HEK293 (cell line): ENCODE measurements around the gene REEP6.
A peak's percentile ranks its signal among the peaks of the same experiment; 100 is the strongest.

Experiments used
- GLIS2 ChIP-seq: fragments of 450-650 bp; formaldehyde crosslinking; IDR thresholded peaks from 2 replicates; pipeline ENCODE4 v1.5.1; 2016; ENCODE audit warnings: missing biosample characterization, missing genetic modification characterization
- HIC1 ChIP-seq: fragments of 450-650 bp; formaldehyde crosslinking; IDR thresholded peaks from 2 replicates; pipeline ENCODE4 v1.5.1; 2016; ENCODE audit warnings: missing biosample characterization, missing genetic modification characterization
- HOXD13 ChIP-seq: sonication (generic); formaldehyde crosslinking; IDR thresholded peaks from 2 replicates; pipeline ENCODE4 v1.8.0; 2022; ENCODE audit warnings: missing genetic modification reagents, borderline replicate concordance
- KLF17 ChIP-seq: fragments of 450-650 bp; formaldehyde crosslinking; IDR thresholded peaks from 2 replicates; pipeline ENCODE4 v1.5.1; 2016; ENCODE audit warnings: missing biosample characterization, missing genetic modification characterization
- KLF8 ChIP-seq: fragments of 450-650 bp; formaldehyde crosslinking; IDR thresholded peaks from 2 replicates; pipeline ENCODE4 v1.5.1; 2016; ENCODE audit warnings: missing biosample characterization, missing genetic modification characterization
- PRDM2 ChIP-seq: fragments of 450-650 bp; formaldehyde crosslinking; IDR thresholded peaks from 2 replicates; pipeline ENCODE4 v1.5.1; 2016; ENCODE audit warnings: missing biosample characterization, missing genetic modification characterization, borderline replicate concordance
- REPIN1 ChIP-seq: fragments of 450-650 bp; formaldehyde crosslinking; IDR thresholded peaks from 2 replicates; pipeline ENCODE4 v1.5.1; 2017; ENCODE audit warnings: missing biosample characterization, missing genetic modification characterization, low read depth
- SETDB1 ChIP-seq: IDR thresholded peaks from one replicate; pipeline ENCODE4 v1.6.1; 2017; ENCODE audit warnings: mild to moderate bottlenecking, low read length, moderate library complexity, mixed read lengths; ENCODE audit not compliant: insufficient read length
- SP7 ChIP-seq: fragments of 450-650 bp; formaldehyde crosslinking; IDR thresholded peaks from 2 replicates; pipeline ENCODE4 v1.5.1; 2016; ENCODE audit warnings: missing biosample characterization, missing genetic modification characterization
- ZFHX2 ChIP-seq: fragments of 450-650 bp; formaldehyde crosslinking; conservative IDR thresholded peaks from 2 replicates; pipeline ENCODE4 v1.5.1; 2016; ENCODE audit warnings: missing biosample characterization, missing genetic modification characterization
- ZFP69B ChIP-seq: fragments of 450-650 bp; formaldehyde crosslinking; IDR thresholded peaks from 2 replicates; pipeline ENCODE4 v1.5.1; 2016; ENCODE audit warnings: missing biosample characterization, missing genetic modification characterization
- ZNF114 ChIP-seq: fragments of 450-650 bp; formaldehyde crosslinking; IDR thresholded peaks from 2 replicates; pipeline ENCODE4 v1.5.0; 2017; ENCODE audit warnings: missing biosample characterization, missing genetic modification characterization
- ZNF157 ChIP-seq: fragments of 450-650 bp; formaldehyde crosslinking; IDR thresholded peaks from 2 replicates; pipeline ENCODE4 v1.5.1; 2016; ENCODE audit warnings: missing biosample characterization, missing genetic modification characterization
- ZNF169 ChIP-seq: fragments of 450-650 bp; formaldehyde crosslinking; IDR thresholded peaks from 2 replicates; pipeline ENCODE4 v1.5.1; 2016; ENCODE audit warnings: missing biosample characterization, missing genetic modification characterization
- ZNF19 ChIP-seq: fragments of 450-650 bp; formaldehyde crosslinking; IDR thresholded peaks from 2 replicates; pipeline ENCODE4; 2016; ENCODE audit warnings: missing biosample characterization, missing genetic modification characterization, low read depth
- ZNF266 ChIP-seq: fragments of 450-650 bp; formaldehyde crosslinking; IDR thresholded peaks from 2 replicates; pipeline ENCODE4 v1.5.1; 2016; ENCODE audit warnings: missing biosample characterization, missing genetic modification characterization, low read depth
- ZNF560 ChIP-seq: fragments of 450-650 bp; formaldehyde crosslinking; IDR thresholded peaks from 2 replicates; pipeline ENCODE4 v1.5.1; 2017; ENCODE audit warnings: missing biosample characterization, missing genetic modification characterization, borderline replicate concordance
- ZNF580 ChIP-seq: fragments of 450-650 bp; formaldehyde crosslinking; IDR thresholded peaks from 2 replicates; pipeline ENCODE4 v1.5.1; 2016; ENCODE audit warnings: missing biosample characterization, missing genetic modification characterization
- ZNF596 ChIP-seq: fragments of 450-650 bp; IDR thresholded peaks from 2 replicates; pipeline ENCODE4 v1.5.0; 2018; ENCODE audit warnings: missing biosample characterization, mild to moderate bottlenecking, missing genetic modification characterization, moderate library complexity
- ZNF610 ChIP-seq: fragments of 450-650 bp; formaldehyde crosslinking; IDR thresholded peaks from 2 replicates; pipeline ENCODE4 v1.5.1; 2016; ENCODE audit warnings: missing biosample characterization, missing genetic modification characterization, borderline replicate concordance
- ZNF624 ChIP-seq: fragments of 450-650 bp; formaldehyde crosslinking; IDR thresholded peaks from 2 replicates; pipeline ENCODE4 v1.5.1; 2017; ENCODE audit warnings: missing biosample characterization, missing genetic modification characterization
- ZNF639 ChIP-seq: fragments of 450-650 bp; formaldehyde crosslinking; IDR thresholded peaks from 2 replicates; pipeline ENCODE4 v1.5.1; 2016; ENCODE audit warnings: missing biosample characterization, missing genetic modification characterization
- ZNF664 ChIP-seq: fragments of 450-650 bp; formaldehyde crosslinking; IDR thresholded peaks from 2 replicates; pipeline ENCODE4 v1.5.1; 2016; ENCODE audit warnings: missing biosample characterization, missing genetic modification characterization
- ZNF677 ChIP-seq: fragments of 450-650 bp; IDR thresholded peaks from 2 replicates; pipeline ENCODE4 v1.5.0; 2018; ENCODE audit warnings: missing biosample characterization, mild to moderate bottlenecking, missing genetic modification characterization, moderate library complexity
- ZNF701 ChIP-seq: fragments of 450-650 bp; formaldehyde crosslinking; IDR thresholded peaks from 2 replicates; pipeline ENCODE4 v1.5.1; 2016; ENCODE audit warnings: missing biosample characterization, missing genetic modification characterization
- ZNF768 ChIP-seq: fragments of 450-650 bp; formaldehyde crosslinking; IDR thresholded peaks from 2 replicates; pipeline ENCODE4 v1.5.1; 2018; ENCODE audit warnings: missing biosample characterization, mild to moderate bottlenecking, missing genetic modification characterization
- ZNF785 ChIP-seq: fragments of 450-650 bp; formaldehyde crosslinking; IDR thresholded peaks from 2 replicates; pipeline ENCODE4 v1.5.1; 2016; ENCODE audit warnings: missing biosample characterization, missing genetic modification characterization
- ZNF791 ChIP-seq: fragments of 450-650 bp; formaldehyde crosslinking; IDR thresholded peaks from 2 replicates; pipeline ENCODE4 v1.5.1; 2016; ENCODE audit warnings: missing biosample characterization, missing genetic modification characterization
- ZNF837 ChIP-seq: fragments of 450-650 bp; formaldehyde crosslinking; IDR thresholded peaks from 2 replicates; pipeline ENCODE4 v1.5.1; 2016; ENCODE audit warnings: missing biosample characterization, missing genetic modification characterization
- ZSCAN23 ChIP-seq: fragments of 450-650 bp; formaldehyde crosslinking; IDR thresholded peaks from 2 replicates; pipeline ENCODE4 v1.5.1; 2016; ENCODE audit warnings: missing biosample characterization, missing genetic modification characterization
- ZSCAN30 ChIP-seq: fragments of 450-650 bp; IDR thresholded peaks from 2 replicates; pipeline ENCODE4 v1.5.1; 2018; ENCODE audit warnings: missing biosample characterization, mild to moderate bottlenecking, missing genetic modification characterization, moderate library complexity

Gene REEP6

GRCh38 chr19:1491114-1491848 lies at the start of gene REEP6 (continued):
- TF ChIP-seq ZSCAN30, result no peak; the same call in 1 of the 2 replicates
- no peak for TF ChIP-seq SETDB1
- no peak for TF ChIP-seq ZNF624 (tag by site-specific recombination)
- no peak for TF ChIP-seq REPIN1 (tag by site-specific recombination)
- TF ChIP-seq ZNF664 (tag by site-specific recombination), result no peak
- TF ChIP-seq ZNF837 (tag by site-specific recombination), result no peak
- TF ChIP-seq SP7 (tag by site-specific recombination), result 0 out of 2 replicates have a peak, but pooled peaks have one; percentile 22
- 0 out of 2 replicates have a peak, but pooled peaks have one; percentile 17 for TF ChIP-seq ZNF785 (tag by site-specific recombination)
- TF ChIP-seq PRDM2 (tag by site-specific recombination), result no peak
- no peak for TF ChIP-seq ZNF639 (tag by site-specific recombination)
- no peak for TF ChIP-seq ZNF768 (tag by site-specific recombination)
- TF ChIP-seq ZNF677 (tag by site-specific recombination), result 0 out of 2 replicates have a peak, but pooled peaks have one; percentile 42
- TF ChIP-seq ZNF157 (tag by site-specific recombination), result no peak
- TF ChIP-seq ZNF114 (tag by site-specific recombination), result no peak
- TF ChIP-seq HOXD13 (CRISPR knock-in tag), result no peak
- TF ChIP-seq GLIS2 (tag by site-specific recombination), result no peak
- TF ChIP-seq ZNF560, result no peak
- no peak for TF ChIP-seq HIC1 (tag by site-specific recombination)
- peak; percentile 55 for TF ChIP-seq ZFHX2 (tag by site-specific recombination)
- TF ChIP-seq ZSCAN23 (tag by site-specific recombination), result no peak
- TF ChIP-seq ZNF791 (tag by site-specific recombination), result no peak
- no peak for TF ChIP-seq KLF8 (tag by site-specific recombination)
- no peak for TF ChIP-seq ZFP69B
- no peak for TF ChIP-seq ZNF266
- TF ChIP-seq ZNF610 (tag by site-specific recombination), result no peak
- TF ChIP-seq ZNF701 (tag by site-specific recombination), result no peak
- TF ChIP-seq ZNF169 (tag by site-specific recombination), result no peak
- no peak for TF ChIP-seq ZNF580 (tag by site-specific recombination)
- no peak for TF ChIP-seq ZNF19 (tag by site-specific recombination)
- no peak for TF ChIP-seq KLF17
- no peak for TF ChIP-seq ZNF596 (tag by site-specific recombination)
